H1 (cell line): ENCODE results near the gene LCN9. TPM values are rescaled to one million over a fixed set of nuclear protein-coding genes. Genes with fewer than 3 reads are reported as not detected.

Experiments used
- CTCF ChIA-PET: fragments of 300-600 bp; sonication (Branson Sonifier 250); formaldehyde crosslinking; loops from one replicate; lab custom pipeline; 2021; ENCODE audit not compliant: partially characterized antibody; lab: Charles Lee
- POLR2A ChIA-PET: fragments of 300-600 bp; sonication (Branson Sonifier 250); formaldehyde crosslinking; loops from one replicate; lab custom pipeline; 2021; ENCODE audit warnings: inconsistent platforms; ENCODE audit not compliant: partially characterized antibody; lab: Charles Lee
- DNase-seq, 2 experiments: peaks; one replicate each; pipeline versions ENCODE4 v3.0.0 to v3.0.0-alpha.2; 2010 to 2022; ENCODE audit warnings: low spot score in 2 of 2, low read depth in 1 of 2, mixed read lengths in 1 of 2
- FAIRE-seq: peaks from 2 replicates; lab custom pipeline; 2011; peaks lifted over from hg19 to GRCh38; lab: Jason Lieb, UNC
- H2AFZ ChIP-seq: 2 replicates; pipeline ENCODE4 v1.8.1; 2012; ENCODE audit warnings: low read length, inconsistent platforms
- H2AK5ac ChIP-seq: 2 replicates; pipeline ENCODE4 v1.6.1; 2013; ENCODE audit warnings: low read depth, low read length
- H2BK120ac ChIP-seq: replicated peaks from 2 replicates; pipeline ENCODE3; 2013; ENCODE audit warnings: low read depth, low read length, inconsistent platforms
- H2BK12ac ChIP-seq: 2 replicates; pipeline ENCODE4 v1.6.1; 2013; ENCODE audit warnings: low read depth, low read length
- H2BK15ac ChIP-seq: 2 replicates; pipeline ENCODE4 v1.6.1; 2013; ENCODE audit warnings: low read length
- H2BK20ac ChIP-seq: 2 replicates; pipeline ENCODE4 v1.6.1; 2013; ENCODE audit warnings: low read length
- H2BK5ac ChIP-seq: 2 replicates; pipeline ENCODE4 v1.6.1; 2013; ENCODE audit warnings: low read depth, low read length
- H3K14ac ChIP-seq: 2 replicates; pipeline ENCODE4 v1.6.1; 2013; ENCODE audit warnings: inconsistent platforms; ENCODE audit not compliant: insufficient read length
- H3K18ac ChIP-seq: 2 replicates; pipeline ENCODE4 v1.6.1; 2013; ENCODE audit warnings: low read length; ENCODE audit errors: extremely low read depth
- H3K23ac ChIP-seq: 2 replicates; pipeline ENCODE4 v1.6.1; 2013; ENCODE audit warnings: inconsistent platforms; ENCODE audit not compliant: insufficient read length
- H3K23me2 ChIP-seq: 2 replicates; pipeline ENCODE4 v1.6.1; 2013; ENCODE audit warnings: low read depth, low read length
- H3K27ac ChIP-seq: 2 replicates; pipeline ENCODE4 v1.6.1; 2011; ENCODE audit warnings: low read depth, low read length, inconsistent platforms
- H3K27me3 ChIP-seq, 4 experiments: replicated peaks in 1 of 4; 1 replicate in 1 of 4; 2 replicates in 3 of 4; pipeline versions ENCODE4 v1.6.1 to v1.8.1; 2011 to 2013; ENCODE audit warnings: low read length in 3 of 4, mild to moderate bottlenecking in 3 of 4, inconsistent platforms in 2 of 4, mixed read lengths in 2 of 4, moderate library complexity in 1 of 4; ENCODE audit not compliant: control insufficient read depth in 3 of 4, insufficient read depth in 3 of 4; ENCODE audit errors: extremely low read depth in 1 of 4
- H3K36me3 ChIP-seq, 4 experiments: 2 replicates each; pipeline versions ENCODE4 v1.6.1 to v1.8.1; 2011 to 2013; ENCODE audit warnings: mild to moderate bottlenecking in 4 of 4, low read length in 3 of 4, moderate library complexity in 2 of 4, control low read depth in 1 of 4, inconsistent platforms in 1 of 4; ENCODE audit not compliant: insufficient read depth in 4 of 4, control insufficient read depth in 2 of 4
- H3K4ac ChIP-seq: replicated peaks from 2 replicates; pipeline ENCODE3; 2013; ENCODE audit warnings: low read length, low read depth, mixed read lengths, inconsistent platforms; ENCODE audit not compliant: insufficient read length
- H3K4me1 ChIP-seq, 4 experiments: replicated peaks in 1 of 4; 1 replicate in 1 of 4; 2 replicates in 3 of 4; pipeline versions ENCODE4 v1.6.1 to v1.8.1; 2011 to 2013; ENCODE audit warnings: low read length in 3 of 4, inconsistent platforms in 2 of 4, mixed read lengths in 1 of 4; ENCODE audit not compliant: insufficient read depth in 4 of 4, control insufficient read depth in 3 of 4
- H3K4me2 ChIP-seq, 2 experiments: 2 replicates each; pipeline versions ENCODE4 v1.6.1 to v1.8.1; 2011 to 2013; ENCODE audit warnings: low read depth in 2 of 2, low read length in 2 of 2, control low read depth in 1 of 2, inconsistent platforms in 1 of 2, mild to moderate bottlenecking in 1 of 2; ENCODE audit not compliant: insufficient read depth in 1 of 2
- H3K4me3 ChIP-seq, 4 experiments: fragments of 200-600, 300-600 bp in 1 of 4; sonication (generic), shearing (Covaris generic), sonication (Bioruptor Twin) in 1 of 4; 2 replicates each; pipeline versions ENCODE4 v1.5.1 to v1.8.1; 2011 to 2016; ENCODE audit warnings: low read length in 4 of 4, low read depth in 3 of 4, control low read depth in 2 of 4, inconsistent platforms in 2 of 4, mild to moderate bottlenecking in 2 of 4, mixed read lengths in 1 of 4, moderate library complexity in 1 of 4; ENCODE audit not compliant: insufficient read depth in 2 of 4; ENCODE audit errors: extremely low read depth in 1 of 4
- H3K56ac ChIP-seq: replicated peaks from 2 replicates; pipeline ENCODE3; 2013; ENCODE audit warnings: low read depth, mild to moderate bottlenecking, mixed read lengths, low read length, inconsistent platforms; ENCODE audit not compliant: insufficient read length
- H3K79me1 ChIP-seq: 2 replicates; pipeline ENCODE4 v1.6.1; 2013; ENCODE audit warnings: low read depth, low read length, control low read depth
- H3K79me2 ChIP-seq, 2 experiments: 2 replicates each; pipeline versions ENCODE4 v1.6.1 to v1.8.1; 2012 to 2013; ENCODE audit warnings: low read length in 2 of 2, mild to moderate bottlenecking in 2 of 2, inconsistent platforms in 1 of 2; ENCODE audit not compliant: insufficient read depth in 2 of 2, control insufficient read depth in 1 of 2
- H3K9ac ChIP-seq, 4 experiments: replicated peaks in 1 of 4; 1 replicate in 1 of 4; 2 replicates in 3 of 4; pipeline versions ENCODE4 v1.6.1 to v1.8.1; 2011 to 2013; ENCODE audit warnings: low read depth in 3 of 4, low read length in 3 of 4, control low read depth in 2 of 4, mild to moderate bottlenecking in 2 of 4, moderate library complexity in 2 of 4, inconsistent platforms in 1 of 4; ENCODE audit errors: extremely low read depth in 1 of 4
- H3K9me3 ChIP-seq, 2 experiments: 2 replicates each; pipeline versions ENCODE4 v1.6.1 to v1.8.1; 2012 to 2013; ENCODE audit warnings: mild to moderate bottlenecking in 2 of 2, moderate library complexity in 2 of 2, control low read depth in 1 of 2, inconsistent platforms in 1 of 2, low read depth in 1 of 2, low read length in 1 of 2, mixed read lengths in 1 of 2; ENCODE audit not compliant: insufficient read depth in 2 of 2
- H4K20me1 ChIP-seq, 2 experiments: replicated peaks in 1 of 2; 2 replicates each; pipeline versions ENCODE3 to v1.8.1; 2011 to 2013; ENCODE audit warnings: inconsistent platforms in 2 of 2, low read length in 2 of 2, mild to moderate bottlenecking in 1 of 2; ENCODE audit not compliant: insufficient read depth in 2 of 2, control insufficient read depth in 1 of 2
- H4K5ac ChIP-seq: 2 replicates; pipeline ENCODE4 v1.6.1; 2013; ENCODE audit warnings: low read length, low read depth, mixed read lengths, inconsistent platforms; ENCODE audit not compliant: insufficient read length
- H4K8ac ChIP-seq: 2 replicates; pipeline ENCODE4 v1.8.0; 2013; ENCODE audit warnings: mild to moderate bottlenecking, moderate library complexity, low read length, inconsistent platforms; ENCODE audit not compliant: insufficient read depth; ENCODE audit errors: extremely low read depth
- H4K91ac ChIP-seq: replicated peaks from 2 replicates; pipeline ENCODE3; 2013; ENCODE audit warnings: low read length, mixed read lengths, inconsistent platforms; ENCODE audit not compliant: insufficient read length
- BACH1 ChIP-seq: IDR thresholded peaks from 2 replicates; pipeline ENCODE4 v1.6.1; 2012; ENCODE audit warnings: low read length, improper control_type of control experiment
- EZH2 ChIP-seq: fragments of 200-600 bp; sonication (generic); IDR thresholded peaks from 2 replicates; pipeline ENCODE4 v1.7.1; 2012; ENCODE audit warnings: low read depth, mild to moderate bottlenecking, moderate library complexity, low read length, inconsistent platforms; ENCODE audit not compliant: severe bottlenecking
- KDM5A ChIP-seq: fragments of 200-600 bp; IDR thresholded peaks from 2 replicates; pipeline ENCODE4 v1.7.1; 2012; ENCODE audit warnings: mild to moderate bottlenecking, low read length, inconsistent platforms, mixed read lengths
- RXRA ChIP-seq: IDR thresholded peaks from 2 replicates; pipeline ENCODE4 v1.6.1; 2011; ENCODE audit warnings: low read depth, mild to moderate bottlenecking, low read length, moderate library complexity; ENCODE audit not compliant: insufficient read depth
- SAP30 ChIP-seq: fragments of 300-600 bp; sonication (generic); IDR thresholded peaks from 2 replicates; pipeline ENCODE4 v1.7.1; 2012; ENCODE audit warnings: low read length, moderate library complexity, mild to moderate bottlenecking, inconsistent platforms; ENCODE audit not compliant: insufficient read depth, insufficient replicate concordance
- SP4 ChIP-seq: IDR thresholded peaks from 2 replicates; pipeline ENCODE4 v1.6.1; 2012; ENCODE audit warnings: low read length, inconsistent platforms
- TAF1 ChIP-seq: IDR thresholded peaks from 2 replicates; pipeline ENCODE4 v1.6.1; 2011; ENCODE audit warnings: mild to moderate bottlenecking, low read depth, low read length
- ZNF274 ChIP-seq: IDR thresholded peaks from 2 replicates; pipeline ENCODE4 v1.7.0; 2012; ENCODE audit warnings: low read length, borderline replicate concordance; ENCODE audit errors: extremely low read depth
- WGBS, 2 experiments: shearing (Covaris generic) in 1 of 2; methylation state at CpG; one replicate each; pipeline versions ENCODE4 v1.1.6 to v1.1.7; 2013 to 2015; ENCODE audit warnings: low lambda C conversion rate in 2 of 2, mixed read lengths in 2 of 2, inconsistent platforms in 1 of 2, low coverage in 1 of 2, missing lambda C conversion rate in 1 of 2; ENCODE audit not compliant: insufficient replicate concordance in 2 of 2, insufficient coverage in 1 of 2, insufficient read length in 1 of 2; ENCODE audit errors: extremely low coverage in 1 of 2, missing lambda C conversion rate in 1 of 2; 5-methylcytosine and 5-hydroxymethylcytosine counted together
- polyA plus RNA-seq, 7 experiments: library from polyadenylated mRNA; depleted of rRNA in 3 of 7; stranded (reverse) in 5 of 7; unstranded in 2 of 7; fragments of >200 nt in 5 of 7; fragments of 200-250 nt in 2 of 7; gene quantifications; 1 replicate in 5 of 7; 2 replicates in 1 of 7; 4 replicates in 1 of 7; pipeline versions ENCODE4 v1.2.1 to v1.2.3, GENCODE V29; 2011 to 2013; ENCODE audit warnings: missing spikeins in 2 of 7, mixed read lengths in 2 of 7
- total RNA-seq: library from RNA; stranded (reverse); fragmentation: NEBNext Ultra II Directional; extraction: Animal tissue kit (Norgen Biotek cat#: 25700); gene quantifications from 2 replicates; pipeline ENCODE4 v1.2.1, GENCODE V29; 2021
- TF ChIP-seq, protein P1 (sequence below), 3 experiments: IDR thresholded peaks; 1 replicate in 2 of 3; 2 replicates in 1 of 3; pipeline versions ENCODE4 v1.5.1 to v1.6.1; 2011; ENCODE audit warnings: low read length in 3 of 3, mild to moderate bottlenecking in 3 of 3, inconsistent platforms in 2 of 3, low read depth in 1 of 3, moderate library complexity in 1 of 3; ENCODE audit not compliant: insufficient read depth in 1 of 3; ENCODE audit errors: control extremely low read depth in 1 of 3

The LCN9 gene
- total and polyA plus RNA-seq, 2 of the 8 experiments (the other 6 are each of a cell fraction or from before 2014, with no cell fraction given): 2.3 to 3.1 TPM

DNA sequence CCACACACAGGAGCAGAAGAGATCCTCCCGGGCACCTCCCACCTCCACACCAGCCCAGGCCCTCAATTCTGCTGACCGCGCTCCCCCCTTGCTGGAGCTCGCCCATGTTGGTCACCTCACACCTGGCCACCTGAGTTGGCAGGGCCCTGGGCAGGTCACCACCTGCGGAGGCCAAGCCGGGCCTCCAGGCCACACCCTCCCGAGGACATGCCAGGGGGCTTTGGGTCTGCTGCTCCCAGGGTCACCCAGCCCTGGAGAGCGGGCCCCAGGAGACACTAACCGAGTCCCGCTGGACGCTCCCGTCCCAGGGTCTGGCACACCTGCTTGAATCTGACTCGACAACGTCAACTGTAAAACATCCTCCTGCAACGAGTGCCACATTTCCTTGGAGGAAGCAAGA, 34.1 kb downstream of the LCN9 start:
- H2BK12ac ChIP-seq: no peak overlapping the region
- no peak overlapping the region for H3K18ac ChIP-seq
- ChIA-PET POLR2A (no interaction called here), CTCF (interaction anchor here (1.1 to 6.6 kb wide), 5 partner anchors 8 to 106 kb away, joined by 3 to 32 read pairs (median 3); no protein-coding TSS in a partner anchor)
- H3K14ac ChIP-seq: no peak overlapping the region
- no peak for DNase-seq
- H4K20me1 ChIP-seq: no peaks in the 10 kb centered on the region
- no peak overlapping the region for H3K27ac ChIP-seq
- no peak overlapping the region for H2BK20ac ChIP-seq
- no peaks in the 10 kb centered on the region for H3K79me1 ChIP-seq
- H4K8ac ChIP-seq: peak overlapping the region; percentile 38; the same call in 1 of the 2 replicates
- H3K23me2 ChIP-seq: peaks cover 3% of the 10 kb centered on the region; the same call in 1 of the 2 replicates
- no peak overlapping the region for H2BK15ac ChIP-seq
- H2AK5ac ChIP-seq: no peak overlapping the region
- H3K36me3 ChIP-seq: no peaks in the 10 kb centered on the region
- no peaks in the 10 kb centered on the region for H3K79me2 ChIP-seq
- H2AFZ ChIP-seq: no peak overlapping the region
- H3K9me3 ChIP-seq: no peaks in the 10 kb centered on the region
- no peak overlapping the region for H3K9ac ChIP-seq
- H3K4me1 ChIP-seq: peaks cover 0 to 12% (median under 1%) of the 10 kb centered on the region in 4 experiments; a peak in 3 of 7 replicates
- peaks cover 0 to 3% (median 0%) of the 10 kb centered on the region in 4 experiments; a peak in 4 of 7 replicates for H3K27me3 ChIP-seq
- H3K23ac ChIP-seq: no peak overlapping the region
- no peak overlapping the region for H3K4me3 ChIP-seq
- H3K56ac ChIP-seq: no peak overlapping the region
- WGBS, 2 experiments: 87% methylated on average over 15 of the region's 15 CpGs; no CpG with 5 or more reads in 1 of the 2 experiments
- TF ChIP-seq ZNF274: no peak
- no peak for TF ChIP-seq KDM5A
- TF ChIP-seq BACH1: no peak
- TF ChIP-seq EZH2: no peak
- no peak for TF ChIP-seq SAP30
- TF ChIP-seq SP4: no peak
- TF ChIP-seq, protein P1, sequence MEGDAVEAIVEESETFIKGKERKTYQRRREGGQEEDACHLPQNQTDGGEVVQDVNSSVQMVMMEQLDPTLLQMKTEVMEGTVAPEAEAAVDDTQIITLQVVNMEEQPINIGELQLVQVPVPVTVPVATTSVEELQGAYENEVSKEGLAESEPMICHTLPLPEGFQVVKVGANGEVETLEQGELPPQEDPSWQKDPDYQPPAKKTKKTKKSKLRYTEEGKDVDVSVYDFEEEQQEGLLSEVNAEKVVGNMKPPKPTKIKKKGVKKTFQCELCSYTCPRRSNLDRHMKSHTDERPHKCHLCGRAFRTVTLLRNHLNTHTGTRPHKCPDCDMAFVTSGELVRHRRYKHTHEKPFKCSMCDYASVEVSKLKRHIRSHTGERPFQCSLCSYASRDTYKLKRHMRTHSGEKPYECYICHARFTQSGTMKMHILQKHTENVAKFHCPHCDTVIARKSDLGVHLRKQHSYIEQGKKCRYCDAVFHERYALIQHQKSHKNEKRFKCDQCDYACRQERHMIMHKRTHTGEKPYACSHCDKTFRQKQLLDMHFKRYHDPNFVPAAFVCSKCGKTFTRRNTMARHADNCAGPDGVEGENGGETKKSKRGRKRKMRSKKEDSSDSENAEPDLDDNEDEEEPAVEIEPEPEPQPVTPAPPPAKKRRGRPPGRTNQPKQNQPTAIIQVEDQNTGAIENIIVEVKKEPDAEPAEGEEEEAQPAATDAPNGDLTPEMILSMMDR (IDR thresholded peaks at IDR 0.05; ENCODE audit: control extremely low read depth in 1 of 3, insufficient read depth in 1 of 3, low read depth in 1 of 3, low read length in 3 of 3): no peak
- TF ChIP-seq TAF1: no peak
- no peak for TF ChIP-seq RXRA
- FAIRE-seq: no peak
- peak overlapping the region; percentile 19 for H4K91ac ChIP-seq
- no peak overlapping the region for H3K4me2 ChIP-seq
- no peak overlapping the region for H4K5ac ChIP-seq
- no peak overlapping the region for H2BK120ac ChIP-seq
- no peak overlapping the region for H2BK5ac ChIP-seq
- no peak overlapping the region for H3K4ac ChIP-seq
